HG03432 (cell line): ENCODE data around the gene TBC1D13.
"Not testable (repeated sequence)": the region's sequence is repeated elsewhere in the genome, so short reads cannot be mapped to it uniquely, and the experiment has no call there.

Source experiments
- ATAC-seq: cut with Tn5 transposase; IDR thresholded peaks from one replicate; pipeline ENCODE4 v1.9.1; 2021; ENCODE audit warnings: mild to moderate bottlenecking, moderate library complexity; ENCODE audit not compliant: unreplicated experiment

Gene TBC1D13

DNA sequence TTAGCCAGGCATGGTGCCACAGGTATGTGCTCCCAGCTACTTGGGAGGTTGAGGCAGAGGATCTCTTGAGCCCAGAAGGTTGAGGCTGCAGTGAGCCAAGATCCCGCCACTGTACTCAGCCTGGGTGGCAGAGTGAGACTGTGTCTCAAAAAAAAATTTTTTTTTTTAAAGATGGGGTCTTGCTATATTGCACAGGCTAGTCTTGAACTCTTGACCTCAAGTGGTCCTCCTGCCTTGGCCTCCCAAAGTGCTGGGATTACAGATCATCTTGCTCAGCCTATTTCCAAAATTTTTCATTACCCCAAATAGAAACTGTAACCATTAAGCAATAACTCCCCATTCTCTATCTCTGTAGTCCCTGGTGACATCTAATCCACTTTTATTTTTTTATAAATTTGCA is 4.4 kb upstream of the TBC1D13 start:
- ATAC-seq: no peak

DNA sequence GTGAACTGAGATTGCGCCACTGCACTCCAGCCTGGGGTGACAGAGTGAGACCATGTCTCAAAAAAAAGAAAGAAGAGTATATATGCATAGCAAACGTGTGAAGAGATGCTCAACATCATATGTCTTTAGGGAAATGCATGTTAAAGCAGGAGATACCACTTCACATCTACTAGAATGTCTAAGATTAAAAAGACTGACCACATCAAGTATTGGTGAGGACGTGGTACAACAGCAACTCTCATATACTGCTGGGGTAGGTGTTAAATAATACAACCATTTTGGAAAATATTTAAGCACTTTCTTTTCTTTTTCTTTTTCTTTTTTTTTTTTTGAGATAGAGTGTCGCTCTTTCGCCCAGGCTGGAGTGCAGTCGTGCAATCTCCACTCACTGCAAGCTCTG is 1.6 kb upstream of the TBC1D13 start:
- no peak for ATAC-seq

DNA sequence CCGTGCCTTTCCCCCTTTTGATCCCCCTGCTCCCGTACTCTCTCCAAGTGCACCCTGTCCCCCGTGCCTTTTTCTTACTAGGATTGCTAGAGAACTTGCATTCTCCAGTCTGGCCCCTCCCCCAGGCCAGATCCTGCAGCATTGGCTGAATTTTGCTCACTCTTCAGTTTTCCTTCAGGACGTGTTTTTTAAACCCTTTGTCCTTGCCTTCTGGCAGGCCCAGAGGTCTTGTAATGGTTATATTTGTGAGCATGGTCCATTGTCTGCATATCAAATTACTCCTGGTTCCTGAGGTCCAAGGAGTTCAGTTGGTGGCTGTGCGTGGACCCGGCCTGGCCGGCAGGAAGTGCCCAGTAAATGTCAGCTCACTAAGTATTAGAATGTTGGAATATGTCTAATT is 606 bp downstream of the TBC1D13 start:
- ATAC-seq: no peak

DNA sequence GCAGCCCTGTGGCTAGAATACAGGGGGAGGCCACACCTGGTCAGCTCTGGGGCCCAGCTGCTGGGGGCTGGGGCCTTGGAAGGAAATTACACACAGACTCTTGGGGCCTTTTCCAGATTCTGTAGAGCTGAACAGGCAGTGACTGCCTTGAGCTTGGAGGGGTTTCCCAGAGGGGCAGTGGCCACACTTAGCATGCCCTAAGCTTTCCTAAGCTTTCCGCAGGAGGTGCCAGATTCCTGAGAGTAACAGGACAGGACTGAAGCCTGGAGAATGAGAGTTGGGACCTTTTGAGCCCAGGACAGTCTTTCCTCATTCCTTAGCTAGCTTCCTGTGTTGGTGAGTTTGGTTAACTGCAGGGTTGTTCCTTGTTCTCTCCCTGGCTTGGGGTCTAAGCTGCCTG is 1.4 kb downstream of the TBC1D13 start:
- no peak for ATAC-seq

DNA sequence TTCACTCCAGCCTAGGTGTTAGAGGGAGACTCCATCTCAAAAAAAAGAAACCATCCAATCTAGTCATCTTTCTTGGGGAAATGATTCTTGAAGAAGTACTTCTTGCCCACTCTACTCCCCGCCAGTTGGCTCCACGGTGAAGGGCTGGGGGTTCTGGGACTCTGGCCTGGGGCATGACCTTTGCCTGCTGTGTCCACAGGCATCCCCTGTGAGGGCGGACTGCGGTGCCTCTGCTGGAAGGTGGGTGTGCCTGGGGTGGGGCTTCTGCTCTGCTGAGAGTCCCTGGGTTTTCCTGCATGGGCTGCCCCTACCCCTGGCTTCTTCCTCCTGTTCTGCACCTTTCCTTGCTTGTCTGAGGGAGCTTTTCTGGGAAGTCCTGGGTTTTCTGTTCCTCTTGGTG is 3.5 kb downstream of the TBC1D13 start:
- no peak for ATAC-seq

DNA sequence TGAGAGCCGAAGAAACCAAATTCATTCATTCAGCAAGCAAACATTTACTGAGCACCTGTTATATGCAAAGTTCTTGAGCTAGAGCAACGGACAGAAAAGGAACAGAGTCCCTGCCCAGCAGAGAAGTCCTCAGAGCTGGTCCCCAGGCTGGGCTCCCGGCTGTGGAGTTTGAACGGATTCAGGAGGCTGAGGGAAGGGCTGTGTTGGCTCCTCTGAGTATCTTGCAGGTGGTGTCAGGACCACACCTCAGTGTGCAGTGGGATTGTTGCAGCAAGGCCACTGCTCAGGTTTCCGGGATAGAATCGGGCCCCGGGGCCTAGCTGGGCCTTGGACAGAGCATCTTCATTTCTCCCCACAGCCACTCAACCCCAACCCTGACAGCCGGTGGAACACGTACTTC is 5.1 kb downstream of the TBC1D13 start:
- no peak for ATAC-seq

DNA sequence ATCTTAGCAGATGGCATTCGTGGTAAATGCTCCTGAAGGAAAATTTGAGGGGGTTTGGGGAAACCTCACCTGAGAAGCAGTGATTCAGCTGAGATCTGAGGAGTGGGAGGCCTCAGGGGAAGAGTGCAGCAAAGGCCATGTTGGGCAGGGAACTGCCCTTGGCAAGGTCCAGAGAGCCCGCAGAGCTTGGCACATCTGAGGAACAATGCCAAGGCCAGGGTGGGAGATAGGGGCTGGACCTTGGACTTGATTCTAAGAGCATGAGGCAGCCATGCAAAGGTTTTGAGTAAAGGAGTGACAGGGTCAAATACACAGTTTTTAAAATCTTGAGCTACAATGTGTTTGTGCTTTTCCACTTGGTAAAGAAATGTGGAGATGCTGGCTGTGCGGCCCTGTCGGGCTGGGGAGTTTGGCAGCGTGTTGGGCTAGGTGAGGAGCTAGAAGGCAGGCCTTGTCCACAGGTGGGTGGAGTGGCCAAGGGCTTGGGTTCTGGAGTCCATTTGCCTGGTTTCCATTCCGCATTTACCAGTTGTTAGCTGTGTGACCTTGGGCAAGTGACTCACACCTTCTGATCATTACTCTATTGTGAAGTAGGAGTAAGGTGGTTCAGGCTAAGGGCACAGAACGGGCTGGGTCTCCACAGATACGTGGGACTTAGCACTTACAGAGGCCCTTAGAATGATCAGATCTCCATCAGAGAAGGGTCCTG is 6.1 kb downstream of the TBC1D13 start:
- ATAC-seq: no peak

DNA sequence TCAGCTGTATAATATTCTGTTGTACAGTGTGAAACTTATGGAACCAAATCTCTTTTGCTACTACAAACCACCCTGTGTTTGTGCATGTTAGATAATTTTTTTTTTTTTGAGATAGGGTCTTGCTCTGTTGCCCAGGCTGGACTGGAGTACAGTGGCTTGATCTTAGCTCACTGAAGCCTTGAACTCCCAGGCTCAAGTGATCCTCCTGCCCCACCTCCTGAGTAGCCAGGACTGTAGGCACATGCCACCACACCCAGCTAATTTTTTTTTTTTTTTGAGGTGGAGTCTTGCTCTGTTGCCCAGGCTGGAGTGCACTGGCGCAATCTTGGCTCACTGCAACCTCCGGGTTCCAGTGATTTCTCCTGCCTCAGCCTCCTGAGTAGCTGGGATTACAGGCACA is 7.9 kb downstream of the TBC1D13 start:
- not testable (repeated sequence) for ATAC-seq

DNA sequence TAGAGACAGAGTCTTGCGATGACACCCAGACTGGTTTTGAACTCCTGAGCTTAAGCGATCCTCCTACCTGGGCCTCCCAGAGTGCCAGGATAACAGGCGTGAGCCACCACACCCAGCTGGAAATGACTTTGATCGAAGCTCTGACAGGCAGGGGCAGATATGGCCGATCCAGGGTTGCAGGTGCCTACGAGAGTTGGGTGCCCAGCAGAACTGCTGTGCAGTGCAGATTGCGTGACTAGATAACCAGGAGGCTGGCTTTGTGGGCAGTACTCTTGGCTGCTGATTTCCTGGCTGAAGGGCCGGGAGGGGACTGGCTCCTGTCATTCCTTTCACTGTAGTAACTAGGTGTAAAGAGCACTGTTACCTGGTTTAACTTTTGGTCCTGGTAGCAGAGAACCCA is 11.8 kb downstream of the TBC1D13 start:
- ATAC-seq: no peak

DNA sequence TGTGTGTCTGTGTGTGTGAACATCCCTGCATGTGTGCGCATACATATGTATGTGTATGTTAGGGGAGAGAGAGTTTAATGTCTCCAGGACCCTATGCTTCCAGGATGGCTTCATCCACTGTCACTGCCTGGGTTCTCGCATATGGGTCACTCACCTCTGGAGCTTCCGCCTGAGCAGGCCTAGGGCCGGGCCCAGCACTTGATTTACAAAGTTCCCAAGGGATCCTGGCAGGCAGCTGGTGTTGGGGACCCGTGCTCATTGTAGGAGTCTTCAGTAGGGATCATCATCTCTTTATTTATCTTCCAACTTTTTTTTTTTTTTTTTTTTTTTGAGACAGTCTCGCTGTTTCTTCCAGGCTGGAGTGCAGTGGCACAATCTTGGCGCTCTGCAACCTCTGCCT is 13.0 kb downstream of the TBC1D13 start:
- ATAC-seq: no peak

DNA sequence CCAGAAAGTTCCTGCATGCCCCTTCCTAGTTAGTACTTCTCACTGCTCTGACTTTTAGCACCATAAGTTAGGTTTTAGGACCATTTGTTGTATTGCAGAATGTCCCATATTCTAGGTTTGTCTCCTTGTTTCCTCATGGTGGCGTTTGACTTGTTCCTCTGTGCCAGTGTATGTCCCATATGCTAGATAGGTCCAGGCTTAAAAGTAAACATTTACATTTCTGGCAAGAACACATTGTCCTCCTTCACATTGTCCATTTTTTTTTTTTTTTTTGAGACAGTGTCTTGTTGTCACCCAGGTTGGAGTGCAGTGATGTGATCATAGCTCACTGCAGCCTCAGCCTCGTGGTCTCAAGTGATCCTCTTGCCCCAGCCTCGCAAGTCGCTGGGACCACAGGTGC is 15.4 kb downstream of the TBC1D13 start:
- ATAC-seq: no peak

DNA sequence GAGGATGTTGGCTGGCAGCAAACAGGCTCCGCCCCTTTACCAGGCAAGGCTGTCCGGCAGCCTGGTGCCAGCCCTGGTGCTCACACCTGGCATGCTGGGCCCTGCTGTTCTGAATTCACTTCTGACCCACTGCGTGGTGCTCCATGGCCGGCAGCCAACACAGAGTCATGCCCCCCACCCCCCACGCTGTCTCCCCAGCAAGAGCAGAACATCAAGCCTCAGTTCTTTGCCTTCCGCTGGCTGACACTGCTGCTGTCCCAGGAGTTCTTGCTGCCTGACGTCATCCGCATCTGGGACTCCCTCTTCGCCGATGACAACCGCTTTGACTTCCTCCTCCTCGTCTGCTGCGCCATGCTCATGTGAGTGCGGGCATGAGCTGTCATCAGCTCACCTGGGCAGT is 18.6 kb downstream of the TBC1D13 start:
- no peak for ATAC-seq

DNA sequence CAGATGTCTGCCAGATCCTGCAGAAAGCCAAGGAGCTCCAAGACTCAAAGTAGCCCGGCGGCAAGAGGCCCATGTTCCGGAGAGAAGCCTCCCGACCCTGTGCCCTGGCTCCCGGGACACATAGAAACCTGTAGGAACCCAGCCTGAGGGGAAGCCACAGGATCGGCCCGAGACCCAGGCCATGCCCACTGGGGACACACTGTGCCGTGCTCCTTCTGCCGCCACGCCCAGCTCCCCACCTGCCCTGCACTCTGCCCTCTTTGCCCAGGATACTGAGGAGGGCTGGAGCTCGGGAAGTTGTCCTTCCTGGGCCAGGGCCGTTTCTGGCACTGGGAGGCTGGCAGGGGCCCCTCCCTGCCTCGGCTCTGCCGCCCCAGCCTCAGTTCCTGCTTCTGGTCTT is 20.8 kb downstream of the TBC1D13 start:
- ATAC-seq: no peak

DNA sequence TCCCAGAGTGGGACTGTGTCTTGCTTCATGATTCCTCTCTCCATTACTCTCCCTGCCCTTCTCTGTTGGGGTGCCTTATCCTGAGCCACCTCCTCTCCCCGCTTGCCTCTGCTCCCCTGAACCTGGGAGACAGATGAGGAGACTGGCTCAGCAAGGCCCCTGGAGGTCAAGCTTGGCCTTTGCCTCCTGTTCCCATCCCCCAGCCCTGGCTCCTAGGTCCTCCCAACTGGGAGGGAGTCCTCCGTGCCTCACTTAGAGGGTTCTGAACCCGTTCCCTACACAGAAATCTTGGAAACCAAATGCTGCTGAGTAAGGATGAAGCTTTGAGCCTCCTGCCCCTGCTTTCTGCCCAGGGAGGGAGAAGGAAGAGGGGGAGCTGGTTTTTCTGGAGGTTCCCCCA is 21.5 kb downstream of the TBC1D13 start:
- no peak for ATAC-seq

DNA sequence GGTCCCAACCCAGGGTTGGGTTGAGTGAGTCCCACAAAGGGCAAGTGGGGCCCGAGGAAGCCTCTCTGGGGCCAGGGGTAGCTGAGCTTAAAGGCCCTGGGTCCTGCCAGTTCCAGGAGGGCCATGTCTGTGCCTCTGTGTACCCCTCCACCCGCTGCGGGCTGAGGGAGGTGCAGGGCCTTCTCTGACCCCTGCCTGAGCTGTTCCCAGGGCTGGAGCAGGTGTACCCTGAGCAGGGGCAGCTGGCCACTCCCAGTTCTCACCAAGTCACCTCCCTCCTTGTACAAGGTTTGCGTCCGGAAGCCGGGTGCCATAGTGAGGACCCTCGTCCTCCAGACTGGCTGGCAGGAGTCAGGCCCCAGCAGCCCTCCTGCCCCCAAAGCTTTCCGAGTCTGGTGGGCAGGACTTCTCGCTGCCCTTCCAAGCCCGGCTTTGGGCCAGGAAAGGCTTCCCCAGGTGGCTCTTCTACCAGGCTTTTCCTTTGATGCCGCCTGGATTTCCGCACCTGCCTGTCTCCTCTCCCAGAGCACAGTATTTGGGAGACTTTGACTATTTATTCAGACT is 22.1 kb downstream of the TBC1D13 start:
- ATAC-seq: no peak

DNA sequence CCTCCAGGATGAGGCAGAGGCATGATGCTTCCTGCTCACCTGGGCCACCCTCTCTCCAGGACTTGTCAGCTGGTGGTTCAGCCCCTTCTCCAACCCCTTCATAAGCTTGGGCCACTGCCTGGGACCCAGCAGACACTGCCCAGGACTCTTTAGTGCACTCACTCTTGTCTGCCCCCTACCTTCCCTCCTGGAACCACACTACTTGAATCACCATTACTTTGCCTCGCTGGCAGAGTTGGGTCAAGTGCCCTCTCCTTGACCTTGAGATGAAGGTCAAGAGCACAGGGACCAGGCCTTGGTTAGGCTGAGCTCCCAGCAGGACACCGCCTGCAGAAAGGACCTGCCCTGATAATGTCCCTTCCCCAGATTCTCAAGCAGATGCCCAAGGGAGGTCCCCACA is 22.8 kb downstream of the TBC1D13 start:
- ATAC-seq: no peak

DNA sequence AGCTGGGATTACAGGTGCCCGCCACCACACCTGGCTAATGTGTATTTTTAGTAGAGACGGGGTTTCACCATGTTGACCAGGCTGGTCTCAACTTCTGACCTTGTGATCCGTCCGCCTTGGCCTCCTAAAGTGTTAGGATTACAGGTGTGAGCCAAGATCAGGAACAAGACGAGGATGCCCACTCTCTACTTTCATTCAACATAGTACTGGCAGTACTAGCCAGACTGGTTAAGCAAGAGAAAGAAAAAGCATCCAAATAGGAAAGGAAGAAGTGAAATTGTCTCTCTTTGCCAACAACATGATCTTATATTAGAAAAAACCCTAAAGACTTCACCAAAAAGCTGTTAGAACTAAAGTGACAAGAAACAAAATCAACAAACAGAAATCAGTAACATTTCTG is 23.8 kb downstream of the TBC1D13 start:
- ATAC-seq: no peak

DNA sequence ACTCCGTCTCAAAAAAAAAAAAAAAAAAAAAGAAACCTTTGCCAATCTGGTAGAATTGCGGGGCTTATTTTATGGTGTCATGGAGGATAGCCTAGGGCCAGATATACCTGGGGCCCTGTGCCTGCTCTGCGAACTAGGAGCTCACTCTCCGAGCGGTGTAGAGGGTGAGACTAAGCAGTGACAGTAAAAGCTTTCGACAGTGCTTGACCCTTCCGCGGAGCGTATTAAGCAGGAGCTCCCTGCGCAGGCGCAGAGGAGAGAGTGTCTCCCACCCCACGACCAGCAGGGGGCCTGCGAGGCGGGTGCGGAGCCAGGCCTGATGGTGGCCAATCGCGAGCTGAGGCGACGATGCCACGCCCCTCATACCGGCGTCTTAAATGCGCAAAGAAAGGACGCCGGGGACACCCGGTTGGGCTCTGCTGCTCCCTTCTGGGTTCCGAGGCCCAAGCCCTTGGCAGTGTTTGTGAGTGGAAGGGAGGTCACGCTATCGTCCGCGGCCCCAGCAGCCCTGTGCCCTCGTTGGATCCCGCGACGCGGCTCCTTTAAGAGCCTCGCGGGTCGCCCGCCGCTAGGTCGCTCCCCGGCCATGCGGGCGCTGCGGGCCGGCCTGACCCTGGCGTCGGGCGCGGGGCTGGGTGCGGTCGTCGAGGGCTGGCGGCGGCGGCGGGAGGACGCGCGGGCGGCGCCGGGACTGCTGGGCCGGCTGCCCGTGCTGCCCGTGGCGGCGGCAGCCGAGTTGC is 31.2 kb downstream of the TBC1D13 start, which contains the start of gene ENDOG:
Gene ENDOG, plus strand, starts transcription at position 402 of the 740 bp plus-strand sequence. Its CDS starts 185 bp downstream, at position 587.
- peak; percentile 85 for ATAC-seq

DNA sequence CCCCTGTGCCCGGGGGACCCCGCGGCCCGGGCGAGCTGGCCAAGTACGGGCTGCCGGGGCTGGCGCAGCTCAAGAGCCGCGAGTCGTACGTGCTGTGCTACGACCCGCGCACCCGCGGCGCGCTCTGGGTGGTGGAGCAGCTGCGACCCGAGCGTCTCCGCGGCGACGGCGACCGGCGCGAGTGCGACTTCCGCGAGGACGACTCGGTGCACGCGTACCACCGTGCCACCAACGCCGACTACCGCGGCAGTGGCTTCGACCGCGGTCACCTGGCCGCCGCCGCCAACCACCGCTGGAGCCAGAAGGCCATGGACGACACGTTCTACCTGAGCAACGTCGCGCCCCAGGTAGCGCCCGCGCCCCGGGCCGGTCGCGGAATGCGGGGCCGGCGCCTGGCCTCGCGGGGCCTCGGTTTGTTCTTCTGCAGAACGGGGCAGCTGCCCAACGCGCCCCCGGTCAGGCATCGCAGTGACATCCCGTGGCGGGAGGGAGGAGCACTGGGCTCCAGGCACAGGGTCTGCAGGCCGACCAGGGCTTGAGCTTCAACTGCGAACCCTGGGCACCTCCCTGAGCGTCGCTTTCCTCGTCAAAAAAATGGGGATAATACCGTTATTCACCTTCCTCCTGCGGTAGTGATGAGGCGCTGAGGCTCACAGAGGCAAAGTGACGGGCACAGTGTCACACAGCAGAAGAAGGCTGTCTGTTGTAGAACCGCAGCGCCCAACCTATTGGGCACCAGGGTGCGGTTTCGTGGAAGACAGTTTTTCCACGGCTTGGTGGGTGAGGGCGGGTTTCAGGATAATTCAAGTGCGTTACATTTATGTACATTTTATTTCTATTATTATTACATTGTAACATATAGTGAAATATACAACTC is 32.0 kb downstream of the TBC1D13 start:
- peak; percentile 23 for ATAC-seq

DNA sequence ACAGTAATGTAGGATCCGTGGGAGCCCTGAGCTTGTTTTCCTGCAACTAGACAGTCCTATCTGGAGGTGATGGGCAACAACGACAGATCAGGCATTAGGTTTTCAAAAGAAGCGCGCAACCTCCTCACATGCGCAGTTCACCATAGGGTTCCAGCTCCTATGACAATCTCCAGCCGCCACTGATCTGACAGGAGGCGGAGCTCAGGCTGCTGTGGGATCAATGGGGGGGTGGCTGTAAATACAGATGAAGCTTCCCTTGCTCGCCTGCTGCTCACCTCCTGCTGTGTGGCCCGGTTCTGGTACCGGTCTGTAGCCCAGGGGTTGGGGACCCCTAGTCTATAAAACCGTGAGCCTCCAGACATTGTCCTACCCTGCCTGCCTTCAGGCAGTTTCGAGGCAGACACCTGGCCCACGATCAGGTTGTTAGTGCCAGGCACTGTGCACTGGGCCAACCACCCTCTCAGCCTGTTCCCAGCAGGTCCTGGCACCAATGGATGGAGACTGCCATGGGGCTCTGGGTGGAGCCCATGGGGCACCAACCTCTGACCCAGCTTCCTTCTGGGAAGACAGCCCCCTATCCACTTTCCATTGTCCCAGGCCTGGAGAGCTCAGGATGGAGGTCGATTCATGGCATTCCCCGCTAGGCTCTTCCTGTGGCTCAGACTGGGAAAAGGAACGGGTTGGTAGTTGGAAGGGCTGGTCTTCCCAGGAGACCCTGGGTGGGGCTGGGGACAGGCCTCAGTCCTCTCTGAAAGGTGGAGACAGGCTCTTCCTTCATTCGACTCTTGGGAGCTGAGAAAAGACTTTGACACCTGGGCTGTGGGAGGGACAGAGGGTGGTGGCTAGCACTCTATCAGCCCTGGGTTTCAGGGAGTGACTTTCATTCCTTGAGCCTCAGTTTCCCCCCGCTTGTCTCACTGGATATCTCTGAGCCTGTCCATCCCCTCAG is 32.9 kb downstream of the TBC1D13 start:
- no peak for ATAC-seq
